H9 (cell line): ENCODE data around the gene FNDC3A. TPM values are rescaled to one million over a fixed set of nuclear protein-coding genes. Genes with fewer than 3 reads are reported as not detected.

Experiments used
- DNase-seq: peaks from one replicate; pipeline ENCODE4 v3.0.0-alpha.2; 2017
- H2AFZ ChIP-seq: one replicate; pipeline ENCODE4 v1.6.1; 2013; ENCODE audit warnings: mild to moderate bottlenecking, low read length, control low read depth, moderate library complexity
- H2AK5ac ChIP-seq: 2 replicates; pipeline ENCODE4 v1.6.1; 2013; ENCODE audit warnings: low read length, control low read depth, mixed read lengths; ENCODE audit not compliant: insufficient read length
- H2BK120ac ChIP-seq: one replicate; pipeline ENCODE4 v1.6.1; 2013; ENCODE audit warnings: low read depth, mild to moderate bottlenecking, low read length, control low read depth, inconsistent platforms; ENCODE audit not compliant: poor library complexity, severe bottlenecking
- H2BK12ac ChIP-seq: 2 replicates; pipeline ENCODE4 v1.6.1; 2013; ENCODE audit warnings: low read length, control low read depth, mixed read lengths, low read depth; ENCODE audit not compliant: insufficient read length
- H2BK15ac ChIP-seq: 2 replicates; pipeline ENCODE4 v1.6.1; 2013; ENCODE audit warnings: low read depth, low read length, control low read depth
- H2BK20ac ChIP-seq: one replicate; pipeline ENCODE4 v1.6.1; 2013; ENCODE audit warnings: low read depth, mild to moderate bottlenecking, low read length, control low read depth, inconsistent platforms; ENCODE audit not compliant: poor library complexity, severe bottlenecking
- H2BK5ac ChIP-seq: 2 replicates; pipeline ENCODE4 v1.6.1; 2013; ENCODE audit warnings: low read length, control low read depth, mixed read lengths; ENCODE audit not compliant: insufficient read length
- H3K14ac ChIP-seq: 2 replicates; pipeline ENCODE4 v1.6.1; 2013; ENCODE audit warnings: low read length, control low read depth; ENCODE audit not compliant: insufficient read depth
- H3K18ac ChIP-seq: 2 replicates; pipeline ENCODE4 v1.6.1; 2013; ENCODE audit warnings: low read depth, mild to moderate bottlenecking, mixed read lengths, low read length, control low read depth; ENCODE audit not compliant: insufficient read length
- H3K23ac ChIP-seq: 2 replicates; pipeline ENCODE4 v1.6.1; 2013; ENCODE audit warnings: low read length, control low read depth, mixed read lengths, low read depth; ENCODE audit not compliant: insufficient read length
- H3K23me2 ChIP-seq: 2 replicates; pipeline ENCODE4 v1.6.1; 2013; ENCODE audit warnings: low read depth, mild to moderate bottlenecking, mixed read lengths, low read length, control low read depth; ENCODE audit not compliant: insufficient read length, poor library complexity, severe bottlenecking
- H3K27ac ChIP-seq: 2 replicates; pipeline ENCODE4 v1.5.1; 2013; ENCODE audit warnings: low read length, control low read depth, mixed read lengths, low read depth; ENCODE audit not compliant: insufficient read length
- H3K27me3 ChIP-seq: 2 replicates; pipeline ENCODE4 v1.6.1; 2013; ENCODE audit warnings: low read length, control low read depth, inconsistent platforms; ENCODE audit not compliant: insufficient read depth
- H3K4ac ChIP-seq: 2 replicates; pipeline ENCODE4 v1.6.1; 2013; ENCODE audit warnings: low read depth, mild to moderate bottlenecking, control low read depth, inconsistent platforms, low read length, moderate library complexity
- H3K4me1 ChIP-seq: 2 replicates; pipeline ENCODE4 v1.6.1; 2013; ENCODE audit warnings: low read length, control low read depth, inconsistent platforms; ENCODE audit not compliant: insufficient read depth
- H3K4me2 ChIP-seq: 2 replicates; pipeline ENCODE4 v1.6.1; 2013; ENCODE audit warnings: low read length, control low read depth, mixed read lengths; ENCODE audit not compliant: insufficient read length, insufficient read depth
- H3K56ac ChIP-seq: 2 replicates; pipeline ENCODE4 v1.6.1; 2013; ENCODE audit warnings: low read depth, mild to moderate bottlenecking, mixed read lengths, low read length, control low read depth; ENCODE audit not compliant: insufficient read length
- H3K79me1 ChIP-seq: 2 replicates; pipeline ENCODE4 v1.6.1; 2013; ENCODE audit warnings: low read depth, mild to moderate bottlenecking, moderate library complexity, low read length, control low read depth, inconsistent platforms; ENCODE audit not compliant: insufficient read depth, poor library complexity, severe bottlenecking
- H3K79me2 ChIP-seq: 2 replicates; pipeline ENCODE4 v1.6.1; 2013; ENCODE audit warnings: low read length, control low read depth, inconsistent platforms; ENCODE audit not compliant: insufficient read depth
- H3K9ac ChIP-seq: 2 replicates; pipeline ENCODE4 v1.6.1; 2013; ENCODE audit warnings: low read length, control low read depth, mixed read lengths; ENCODE audit not compliant: insufficient read length; ENCODE audit errors: extremely low read depth
- H3K9me3 ChIP-seq: one replicate; pipeline ENCODE4 v1.6.1; 2013; ENCODE audit warnings: low read depth, low read length, inconsistent platforms; ENCODE audit not compliant: control insufficient read depth
- H3T11ph ChIP-seq: one replicate; pipeline ENCODE4 v1.6.1; 2013; ENCODE audit warnings: mild to moderate bottlenecking, low read length, control low read depth, inconsistent platforms
- H4K20me1 ChIP-seq: one replicate; pipeline ENCODE4 v1.6.1; 2013; ENCODE audit not compliant: control insufficient read depth, insufficient read length, insufficient read depth
- H4K5ac ChIP-seq: 2 replicates; pipeline ENCODE4 v1.6.1; 2013; ENCODE audit warnings: low read depth, mild to moderate bottlenecking, mixed read lengths, low read length, control low read depth; ENCODE audit not compliant: insufficient read length
- H4K8ac ChIP-seq: replicated peaks from 2 replicates; pipeline ENCODE4 v1.6.1; 2013; ENCODE audit warnings: low read length, control low read depth, mixed read lengths, low read depth; ENCODE audit not compliant: insufficient read length
- H4K91ac ChIP-seq: 2 replicates; pipeline ENCODE4 v1.6.1; 2013; ENCODE audit warnings: low read depth, mild to moderate bottlenecking, moderate library complexity, mixed read lengths, low read length, control low read depth; ENCODE audit not compliant: insufficient read length
- H3K27ac Mint-ChIP-seq, 3 experiments: 2 replicates in 2 of 3; 3 replicates in 1 of 3; pipeline ENCODE4 v1.8.0; 2020 to 2021; ENCODE audit warnings: mixed read lengths in 3 of 3, mild to moderate bottlenecking in 1 of 3, moderate library complexity in 1 of 3
- H3K27me3 Mint-ChIP-seq: 2 replicates; pipeline ENCODE4 v1.8.0; 2021; ENCODE audit warnings: low read depth, mild to moderate bottlenecking, moderate library complexity, mixed read lengths
- H3K36me3 Mint-ChIP-seq, 3 experiments: 2 replicates in 2 of 3; 3 replicates in 1 of 3; pipeline ENCODE4 v1.8.0; 2020 to 2021; ENCODE audit warnings: low read depth in 3 of 3, mixed read lengths in 3 of 3; ENCODE audit not compliant: insufficient read depth in 1 of 3
- H3K4me1 Mint-ChIP-seq, 2 experiments: 2 replicates each; pipeline ENCODE4 v1.8.0; 2020; ENCODE audit warnings: mixed read lengths in 2 of 2
- H3K4me3 Mint-ChIP-seq, 2 experiments: 2 replicates in 1 of 2; 3 replicates in 1 of 2; pipeline ENCODE4 v1.8.0; 2020 to 2021; ENCODE audit warnings: mild to moderate bottlenecking in 2 of 2, mixed read lengths in 2 of 2, moderate library complexity in 1 of 2
- H3K9me3 Mint-ChIP-seq, 2 experiments: 2 replicates in 1 of 2; 3 replicates in 1 of 2; pipeline ENCODE4 v1.8.0; 2020; ENCODE audit warnings: mild to moderate bottlenecking in 2 of 2, mixed read lengths in 2 of 2, moderate library complexity in 1 of 2
- CTCF ChIP-seq: fragments of 200-600 bp; sonication (generic); conservative IDR thresholded peaks from 3 replicates; pipeline ENCODE4 v1.8.0; 2021; ENCODE audit warnings: antibody characterized with exemption, mild to moderate bottlenecking
- WGBS: extraction: QIAGEN DNeasy Blood & Tissue Kit; methylation state at CpG from one replicate; pipeline ENCODE4 v1.1.7; 2013; ENCODE audit warnings: missing lambda C conversion rate, low lambda C conversion rate, mixed read lengths; ENCODE audit not compliant: insufficient read length; ENCODE audit errors: extremely low coverage; 5-methylcytosine and 5-hydroxymethylcytosine counted together
- total RNA-seq: library from RNA; stranded (reverse); gene quantifications from 2 replicates; pipeline ENCODE4 v1.2.1, GENCODE V29; 2021

The FNDC3A gene
- total RNA-seq, 1 experiment from 2014 or later, result 27.4 TPM

- Histone ChIP-seq H3K4me2 (no peak overlapping the region), H2BK20ac (no peak overlapping the region), H3K4ac (no peak overlapping the region)
Measured at GRCh38 chr13:49052813-49053212, 77.1 kb downstream of the FNDC3A start.

More at GRCh38 chr13:49052813-49053212, 77.1 kb downstream of the FNDC3A start:
- Histone ChIP-seq H2BK15ac (no peak overlapping the region), H4K20me1 (no peaks in the 10 kb centered on the region), H3K14ac (no peak overlapping the region), H2AK5ac (no peak overlapping the region), H3K56ac (no peak overlapping the region), H4K5ac (no peak overlapping the region), H3K27ac (no peak overlapping the region), H3T11ph (no peak overlapping the region), H3K9me3 (no peaks in the 10 kb centered on the region), H2BK120ac (no peak overlapping the region), H2BK12ac (no peak overlapping the region), H2BK5ac (no peak overlapping the region), H3K9ac (no peak overlapping the region), H3K18ac (no peak overlapping the region), H3K23ac (no peak overlapping the region), H4K91ac (no peak overlapping the region), H3K4me1 (peaks cover 8% of the 10 kb centered on the region; the same call in 1 of the 2 replicates), H3K23me2 (no peaks in the 10 kb centered on the region), H3K79me1 (no peaks in the 10 kb centered on the region), H4K8ac (no peak overlapping the region), H2AFZ (no peak overlapping the region), H3K79me2 (no peaks in the 10 kb centered on the region), H3K27me3 (no peaks in the 10 kb centered on the region; the same call in 1 of the 2 replicates)
- WGBS, result no CpG with 5 or more reads among the region's 6 CpGs
- Mint-ChIP-seq H3K36me3 (peaks cover 5 to 32% (median 18%) of the 10 kb centered on the region in 3 experiments), H3K27me3 (no peaks in the 10 kb centered on the region; the same call in 1 of the 2 replicates), H3K4me1 (peaks cover 30 to 47% of the 10 kb centered on the region in 2 experiments), H3K9me3 (peaks cover 3 to 16% of the 10 kb centered on the region in 2 experiments; a peak in 3 of 5 replicates), H3K27ac (no peak overlapping the region), H3K4me3 (no peak overlapping the region)
- no peak for TF ChIP-seq CTCF
- DNase-seq, result no peak
